Transverse colon (tissue), 3 donors: Measurements from ENCODE around the gene RPS6KA5.

Experiments
- POLR2A ChIP-seq: fragments of 450-650 bp; IDR thresholded peaks from one replicate; pipeline ENCODE4 v1.6.1; 2016; ENCODE audit warnings: antibody characterized with exemption, mild to moderate bottlenecking, moderate library complexity
- TF ChIP-seq, protein P1 (sequence below), 5 experiments: fragments of 200-600 bp in 3 of 5; fragments of 450-650 bp in 2 of 5; sonication (generic) in 3 of 5; IDR thresholded peaks; 1 replicate in 2 of 5; 2 replicates in 3 of 5; pipeline ENCODE4 v1.5.1; 2016 to 2017; ENCODE audit warnings: antibody characterized with exemption in 5 of 5, inconsistent platforms in 3 of 5, mild to moderate bottlenecking in 2 of 5, moderate library complexity in 1 of 5

DNA sequence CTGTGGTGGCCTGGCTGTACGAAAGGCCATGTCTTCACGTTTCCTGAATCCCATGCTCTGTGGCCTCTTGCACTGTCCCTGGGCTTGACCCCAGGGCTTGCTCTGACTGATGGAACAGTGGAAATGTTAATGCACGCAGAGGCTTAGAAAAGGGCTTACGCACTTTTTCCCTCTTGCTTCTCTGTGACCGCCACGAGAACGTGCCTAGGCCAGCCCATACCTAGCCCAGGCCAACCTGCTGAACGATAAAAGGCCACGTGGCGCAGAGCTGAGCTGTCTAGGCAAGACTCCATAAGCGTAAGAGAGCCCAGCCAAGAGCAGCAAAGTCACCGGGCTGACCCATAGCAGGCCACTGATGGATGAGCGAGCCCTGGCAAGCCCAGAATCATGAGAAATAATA lies 262.5 kb downstream of the RPS6KA5 start:
- TF ChIP-seq, protein P1, sequence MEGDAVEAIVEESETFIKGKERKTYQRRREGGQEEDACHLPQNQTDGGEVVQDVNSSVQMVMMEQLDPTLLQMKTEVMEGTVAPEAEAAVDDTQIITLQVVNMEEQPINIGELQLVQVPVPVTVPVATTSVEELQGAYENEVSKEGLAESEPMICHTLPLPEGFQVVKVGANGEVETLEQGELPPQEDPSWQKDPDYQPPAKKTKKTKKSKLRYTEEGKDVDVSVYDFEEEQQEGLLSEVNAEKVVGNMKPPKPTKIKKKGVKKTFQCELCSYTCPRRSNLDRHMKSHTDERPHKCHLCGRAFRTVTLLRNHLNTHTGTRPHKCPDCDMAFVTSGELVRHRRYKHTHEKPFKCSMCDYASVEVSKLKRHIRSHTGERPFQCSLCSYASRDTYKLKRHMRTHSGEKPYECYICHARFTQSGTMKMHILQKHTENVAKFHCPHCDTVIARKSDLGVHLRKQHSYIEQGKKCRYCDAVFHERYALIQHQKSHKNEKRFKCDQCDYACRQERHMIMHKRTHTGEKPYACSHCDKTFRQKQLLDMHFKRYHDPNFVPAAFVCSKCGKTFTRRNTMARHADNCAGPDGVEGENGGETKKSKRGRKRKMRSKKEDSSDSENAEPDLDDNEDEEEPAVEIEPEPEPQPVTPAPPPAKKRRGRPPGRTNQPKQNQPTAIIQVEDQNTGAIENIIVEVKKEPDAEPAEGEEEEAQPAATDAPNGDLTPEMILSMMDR (IDR thresholded peaks at IDR 0.05) = no peak
- no peak for TF ChIP-seq POLR2A
